ENCODE measurements around the gene SETX.
"Not testable (repeated sequence)": the region's sequence is repeated elsewhere in the genome, so short reads cannot be mapped to it uniquely, and the experiment has no call there.

SETX gene
- total RNA-seq = 313 to 630 reads per million in 2 donors

- DNase-seq = peak; percentile 91
Observed at GRCh38 chr9:132354637-132355355, at the start of gene SETX. TSS of gene SETX (minus strand) at chr9:132354986. CDS start at chr9:132349428, 5,558 bp downstream.

- no peak for DNase-seq
Observed at GRCh38 chr9:132404228-132404881, 49.6 kb upstream of the SETX start.

GRCh38 chr9:132401824-132402223 lies 47.0 kb upstream of the SETX start:
- no peak for DNase-seq

- DNase-seq = no peak
Observed at GRCh38 chr9:132395560-132395959, 40.8 kb upstream of the SETX start.

- DNase-seq = no peak
Observed at GRCh38 chr9:132391449-132391848, 36.7 kb upstream of the SETX start.

- no peak for DNase-seq
Observed at GRCh38 chr9:132390966-132391365, 36.2 kb upstream of the SETX start.

- no peak for DNase-seq
Observed at GRCh38 chr9:132387133-132387532, 32.3 kb upstream of the SETX start.

GRCh38 chr9:132384376-132384775 lies 29.6 kb upstream of the SETX start:
- no peak for DNase-seq

- DNase-seq = no peak
Observed at GRCh38 chr9:132383462-132383883, 28.7 kb upstream of the SETX start.

GRCh38 chr9:132381966-132382541 lies 27.3 kb upstream of the SETX start:
- no peak for DNase-seq

- DNase-seq = not testable (repeated sequence)
Observed at GRCh38 chr9:132378416-132378815, 23.6 kb upstream of the SETX start.

GRCh38 chr9:132377769-132378168 lies 23.0 kb upstream of the SETX start:
- DNase-seq = not testable (repeated sequence)

GRCh38 chr9:132372177-132373095 lies 17.6 kb upstream of the SETX start:
- DNase-seq = no peak

- DNase-seq = no peak
Observed at GRCh38 chr9:132370592-132370991, 15.8 kb upstream of the SETX start.

GRCh38 chr9:132369421-132369820 lies 14.6 kb upstream of the SETX start:
- DNase-seq = no peak

- no peak for DNase-seq
Observed at GRCh38 chr9:132367613-132368313, 13.0 kb upstream of the SETX start.

GRCh38 chr9:132366481-132366880 lies 11.7 kb upstream of the SETX start:
- no peak for DNase-seq

- DNase-seq = no peak
Observed at GRCh38 chr9:132365986-132366385, 11.2 kb upstream of the SETX start.

GRCh38 chr9:132364068-132364467 lies 9.3 kb upstream of the SETX start:
- DNase-seq = no peak

GRCh38 chr9:132357764-132358163 lies 3.0 kb upstream of the SETX start:
- no peak for DNase-seq

GRCh38 chr9:132356324-132356924 lies 1.6 kb upstream of the SETX start:
- DNase-seq = no peak
